Measurements from ENCODE around the gene MAMDC2.

- TF ChIP-seq CTCF (IDR thresholded peaks at IDR 0.05; ENCODE audit: insufficient read depth, low read length, poor library complexity, severe bottlenecking) (no peak), EZH2phosphoT487 (conservative IDR thresholded peaks at IDR 0.05; ENCODE audit: low read length) (no peak)
Measured at GRCh38 chr9:70135176-70135575, 91.5 kb downstream of the MAMDC2 start.
